Activated CD4-positive, alpha-beta memory T cell treated with anti-CD3 and anti-CD28 coated beads, Interleukin-2, amount 10 ng/mL, durations not matched to agents 7 days and 5 days (primary cell): Measurements from ENCODE around the gene PNKP. TPM values are rescaled to one million over a fixed set of nuclear protein-coding genes. Genes with fewer than 3 reads are reported as not detected.
A peak's percentile ranks its signal among the peaks of the same experiment; 100 is the strongest.

ENCODE experiments used
- CTCF ChIA-PET: fragments of 350-600 bp; sonication (Branson Sonifier 250); formaldehyde crosslinking; loops from one replicate; lab custom pipeline; 2021; ENCODE audit warnings: antibody characterized with exemption, inconsistent platforms; lab: Charles Lee
- POLR2A ChIA-PET: fragments of 350-600 bp; sonication (Branson Sonifier 250); formaldehyde crosslinking; loops from one replicate; lab custom pipeline; 2021; ENCODE audit warnings: antibody characterized with exemption; lab: Charles Lee
- DNase-seq: peaks from one replicate; pipeline ENCODE4 v3.0.0-alpha.2; 2020
- H3K27ac Mint-ChIP-seq: one replicate; pipeline ENCODE4 v1.8.0; 2021; ENCODE audit warnings: mild to moderate bottlenecking, mixed read lengths
- H3K27me3 Mint-ChIP-seq: one replicate; pipeline ENCODE4 v1.8.0; 2021; ENCODE audit warnings: mixed read lengths
- H3K36me3 Mint-ChIP-seq: one replicate; pipeline ENCODE4 v1.8.0; 2021; ENCODE audit warnings: low read depth, mixed read lengths
- H3K4me1 Mint-ChIP-seq: one replicate; pipeline ENCODE4 v1.8.0; 2021; ENCODE audit warnings: mixed read lengths
- H3K4me3 Mint-ChIP-seq: one replicate; pipeline ENCODE4 v1.8.0; 2021; ENCODE audit warnings: mild to moderate bottlenecking, mixed read lengths
- H3K9me3 Mint-ChIP-seq: one replicate; pipeline ENCODE4 v1.8.0; 2021; ENCODE audit warnings: mixed read lengths
- total RNA-seq, 2 experiments: library from RNA; stranded (reverse); gene quantifications; one replicate each; pipeline ENCODE4 v1.2.3, GENCODE V29; 2021

The PNKP gene
- total RNA-seq: 100 to 1,000 TPM; 121 to 129 TPM

DNA sequence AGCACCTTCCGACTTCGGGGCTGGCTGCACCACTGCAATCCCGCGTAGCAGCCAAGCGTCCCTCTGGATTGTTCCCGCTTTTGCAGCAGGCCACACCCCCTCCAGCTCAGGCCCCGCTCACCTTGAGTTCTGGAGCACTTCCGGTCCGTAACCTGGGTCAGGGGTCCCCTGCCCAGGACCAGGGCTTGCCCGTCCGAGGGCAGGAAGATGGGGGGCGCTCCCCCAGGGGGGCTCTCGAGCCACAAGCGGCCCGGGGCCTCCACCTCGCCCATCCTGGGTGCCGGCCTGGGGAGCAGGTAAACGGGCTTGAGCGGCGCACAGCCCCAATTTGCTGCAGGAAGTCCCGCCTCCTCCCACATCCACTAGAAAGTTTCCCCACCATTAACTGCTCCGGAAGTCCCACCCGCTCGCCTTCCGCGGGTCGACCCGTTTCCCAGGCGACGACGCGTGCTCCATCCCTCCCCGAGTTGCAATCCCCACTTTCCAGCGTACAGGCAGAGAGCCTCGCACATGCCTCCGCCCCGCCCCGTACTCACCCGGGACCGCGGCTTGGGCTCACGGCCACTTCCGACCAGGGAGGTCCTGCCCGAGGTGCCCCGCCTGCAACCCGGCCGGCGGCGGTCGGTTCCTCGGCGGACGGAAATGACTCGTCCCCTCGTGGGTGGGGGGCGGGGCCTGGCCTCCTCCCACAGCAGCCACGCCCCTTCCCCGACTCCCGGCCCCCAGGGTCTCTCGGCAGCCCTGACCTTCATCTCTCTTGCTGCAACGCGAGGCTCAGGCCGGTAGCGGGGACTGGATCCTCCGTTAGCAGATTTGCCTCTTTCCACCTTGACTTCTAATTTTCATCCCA, at the start of gene PNKP:
PNKP (minus strand) TSS at position 644 of the 850 bp plus-strand sequence; CDS start at position 272, 372 bp downstream.
- peaks cover 43% of the 10 kb centered on the region for H3K36me3 Mint-ChIP-seq
- peaks cover 51% of the 10 kb centered on the region for H3K4me1 Mint-ChIP-seq
- ChIA-PET POLR2A (interaction anchor here (0.6 to 4.9 kb wide), 11 partner anchors 9 to 332 kb away, joined by 3 to 48 read pairs (median 5); partner anchors contain the start of genes AKT1S1, ATF5, FUZ and NUP62), CTCF (interaction anchor here (0.5 to 1.0 kb wide), 5 partner anchors 10 to 387 kb away, joined by 3 to 5 read pairs (median 3); partner anchors contain the start of genes AKT1S1, PTOV1 and TBC1D17)
- H3K27me3 Mint-ChIP-seq: no peaks in the 10 kb centered on the region
- no peaks in the 10 kb centered on the region for H3K9me3 Mint-ChIP-seq
- peak; percentile 93 for DNase-seq
- peak within 1 kb of the TSS; percentile 100 for H3K4me3 Mint-ChIP-seq
- no peak within 1 kb of the TSS for H3K27ac Mint-ChIP-seq

DNA sequence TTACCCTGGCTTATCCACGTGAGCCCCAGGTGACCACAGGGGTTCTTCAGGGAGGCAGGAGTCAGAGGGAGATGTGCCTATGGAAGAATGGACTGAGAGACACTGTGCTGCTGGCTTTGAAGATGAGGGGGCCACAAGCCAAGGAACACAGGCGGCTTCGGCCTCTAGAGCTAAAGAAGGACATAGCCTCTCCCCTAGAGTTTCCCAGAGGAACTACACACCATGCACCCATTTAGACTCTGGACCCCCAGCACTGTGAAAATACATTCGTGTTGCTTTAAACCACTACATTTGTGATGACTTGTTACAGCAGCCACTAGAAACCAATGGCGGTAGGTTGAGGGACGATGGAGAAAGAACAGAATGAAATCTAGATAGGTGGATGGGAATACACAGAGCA, 47.9 kb upstream of the PNKP start:
- H3K4me1 Mint-ChIP-seq: peaks cover 46% of the 10 kb centered on the region
- no peak overlapping the region for H3K4me3 Mint-ChIP-seq
- no peak for DNase-seq
- CTCF ChIA-PET: no interaction called here
- no peaks in the 10 kb centered on the region for H3K9me3 Mint-ChIP-seq
- no peak overlapping the region for H3K27ac Mint-ChIP-seq
- POLR2A ChIA-PET: no interaction called here
- H3K27me3 Mint-ChIP-seq: no peaks in the 10 kb centered on the region
- H3K36me3 Mint-ChIP-seq: peaks cover 70% of the 10 kb centered on the region

DNA sequence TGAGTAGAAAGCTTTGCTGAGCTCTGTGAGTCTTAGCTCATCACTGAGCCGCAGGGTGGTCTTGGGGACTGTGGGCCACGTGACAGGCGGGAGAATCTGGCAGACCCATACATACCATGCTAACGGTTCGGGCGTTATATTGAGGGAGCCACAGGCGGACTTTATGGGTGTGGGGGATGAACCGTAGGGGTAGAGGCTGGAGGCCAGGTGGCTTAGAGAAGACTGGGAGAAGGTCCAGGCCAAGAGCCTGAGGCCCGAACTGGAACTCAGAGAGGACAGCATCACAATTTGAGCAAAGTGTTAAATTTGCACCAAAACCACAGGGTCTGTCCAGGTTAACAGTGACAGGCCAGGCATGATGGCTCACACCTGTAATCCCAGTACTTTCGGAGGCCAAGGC, 46.3 kb upstream of the PNKP start:
- POLR2A ChIA-PET: interaction anchor here (0.6 to 1.3 kb wide), 3 partner anchors 14 to 420 kb away, joined by 3 to 4 read pairs (median 3); partner anchors contain the start of gene IL4I1
- H3K9me3 Mint-ChIP-seq: no peaks in the 10 kb centered on the region
- no peak for DNase-seq
- H3K4me3 Mint-ChIP-seq: no peak overlapping the region
- CTCF ChIA-PET: interaction anchor here (1.1 kb wide), 1 partner anchor 14 kb away, joined by 3 read pairs; no protein-coding TSS in a partner anchor
- no peaks in the 10 kb centered on the region for H3K27me3 Mint-ChIP-seq
- H3K4me1 Mint-ChIP-seq: peaks cover 43% of the 10 kb centered on the region
- H3K36me3 Mint-ChIP-seq: peaks cover 77% of the 10 kb centered on the region
- no peak overlapping the region for H3K27ac Mint-ChIP-seq

DNA sequence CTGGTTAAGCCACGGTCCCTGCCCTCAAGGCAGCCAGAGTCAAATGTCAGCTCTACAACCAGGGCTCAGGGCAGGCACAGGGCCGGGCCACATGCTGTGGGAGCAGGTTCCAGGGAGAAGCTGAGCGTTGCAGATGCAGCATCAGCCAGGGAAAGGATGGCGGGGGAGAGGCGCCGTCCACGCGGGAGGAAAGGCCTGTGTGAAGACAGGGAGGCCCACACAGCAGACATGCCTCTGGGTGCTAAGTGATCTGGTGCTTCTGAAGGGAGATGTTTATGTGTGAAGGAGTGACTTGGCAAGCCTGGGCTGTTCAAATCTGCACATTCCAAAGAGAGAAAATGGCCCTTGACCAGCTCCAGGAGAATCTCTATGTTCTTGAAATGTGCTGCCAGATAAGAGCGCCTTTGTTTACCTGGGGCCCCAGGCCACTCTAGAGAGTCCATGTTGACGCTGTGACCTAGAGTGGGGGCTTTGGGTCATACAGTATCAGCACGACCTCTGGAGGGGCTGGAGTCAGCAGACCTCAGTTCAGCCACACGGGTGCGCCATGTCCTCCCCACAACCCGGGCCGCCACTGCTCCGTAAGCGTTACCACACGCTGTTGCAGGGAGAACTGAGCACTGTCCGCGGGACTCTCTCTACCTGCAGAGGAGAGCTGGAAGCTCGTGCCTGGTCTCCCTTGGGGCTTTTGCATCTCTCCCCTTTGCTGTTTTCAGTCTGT, 45.7 kb upstream of the PNKP start:
- CTCF ChIA-PET: interaction anchor here (1.6 kb wide), 1 partner anchor 223 kb away, joined by 3 read pairs; no protein-coding TSS in a partner anchor
- Mint-ChIP-seq H3K4me1 (peaks cover 43% of the 10 kb centered on the region), H3K4me3 (no peak overlapping the region)

DNA sequence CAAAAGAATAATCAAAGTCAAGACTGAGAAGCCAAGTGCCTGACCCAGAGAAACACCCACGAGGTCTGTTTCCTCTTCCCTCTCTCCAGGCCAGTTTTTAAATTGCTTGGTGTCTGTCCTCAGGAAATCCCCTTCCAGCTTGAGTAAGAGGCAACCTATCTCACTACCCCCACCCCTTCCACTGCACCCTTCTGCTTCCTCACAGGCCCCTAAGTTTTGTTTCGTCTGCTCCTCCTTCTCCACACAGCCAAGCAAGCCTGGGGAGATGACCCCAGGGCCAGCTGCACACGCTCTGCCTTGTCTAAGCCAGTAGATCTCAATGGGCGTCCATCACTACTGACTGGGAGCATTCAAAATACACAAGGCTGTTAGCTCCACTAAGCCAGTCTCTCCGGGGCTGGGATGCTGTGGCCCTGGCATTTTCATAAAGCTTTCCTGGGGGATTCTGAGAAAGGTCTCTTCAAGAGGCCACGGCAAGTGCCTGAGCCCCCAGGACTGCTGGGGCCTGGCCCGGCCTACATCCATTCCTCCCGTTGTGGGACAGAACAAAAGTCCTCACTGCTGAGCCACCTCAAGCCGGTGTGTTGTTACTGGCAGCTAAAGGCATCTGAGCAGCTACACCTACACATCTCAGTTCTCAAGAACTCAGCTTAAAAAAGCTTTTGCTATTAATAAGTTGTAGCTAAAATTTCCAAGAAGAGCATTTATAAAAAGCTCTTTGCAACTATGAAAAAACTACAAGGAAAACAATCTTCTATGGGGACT, 44.2 kb upstream of the PNKP start:
- peaks cover 46% of the 10 kb centered on the region for H3K4me1 Mint-ChIP-seq
- H3K4me3 Mint-ChIP-seq: no peak overlapping the region
- ChIA-PET POLR2A (interaction anchor here (0.9 to 2.7 kb wide), 6 partner anchors 8 to 58 kb away, joined by 3 to 23 read pairs (median 4); partner anchors contain the start of genes ATF5 and NUP62), CTCF (interaction anchor here (0.6 to 1.6 kb wide), 4 partner anchors 21 to 224 kb away, joined by 3 read pairs; partner anchors contain the start of gene VRK3)
- DNase-seq: no peak
- H3K27me3 Mint-ChIP-seq: no peaks in the 10 kb centered on the region
- H3K36me3 Mint-ChIP-seq: peaks cover 79% of the 10 kb centered on the region
- H3K27ac Mint-ChIP-seq: peak overlapping the region; percentile 71
- no peaks in the 10 kb centered on the region for H3K9me3 Mint-ChIP-seq

More for the DNA sequence above, 45.7 kb upstream of the PNKP start:
- Mint-ChIP-seq H3K27ac (peak overlapping the region; percentile 9), H3K27me3 (no peaks in the 10 kb centered on the region), H3K9me3 (no peaks in the 10 kb centered on the region), H3K36me3 (peaks cover 78% of the 10 kb centered on the region)
- DNase-seq: no peak
- POLR2A ChIA-PET: interaction anchor here (0.8 to 2.7 kb wide), 3 partner anchors 15 to 16 kb away, joined by 3 to 23 read pairs (median 4); partner anchors contain the start of genes ATF5, IL4I1 and NUP62

DNA sequence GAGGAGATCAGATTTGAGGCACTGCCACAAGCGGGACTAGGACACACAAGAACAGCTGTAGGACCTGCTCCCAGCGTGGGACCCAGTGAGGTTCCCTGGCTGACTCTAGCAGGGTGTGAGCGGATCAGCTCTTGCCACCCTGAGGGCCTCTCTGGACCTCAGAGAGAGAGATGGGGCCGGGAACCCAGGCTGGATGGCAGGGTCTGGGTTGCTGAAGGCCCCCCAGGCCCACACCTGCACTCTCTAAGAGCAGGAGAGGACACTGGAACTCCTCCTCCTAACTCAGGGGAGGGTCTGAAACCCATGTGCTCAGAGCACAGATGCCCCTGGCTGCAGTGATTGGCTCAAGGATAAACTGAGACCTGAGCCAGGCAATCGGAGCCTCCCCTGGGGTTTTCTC, 42.8 kb upstream of the PNKP start:
- POLR2A ChIA-PET: interaction anchor here (1.3 kb wide), 1 partner anchor 18 kb away, joined by 4 read pairs; the partner anchor contains the start of gene ATF5
- peaks cover 52% of the 10 kb centered on the region for H3K4me1 Mint-ChIP-seq
- CTCF ChIA-PET: no interaction called here
- H3K4me3 Mint-ChIP-seq: no peak overlapping the region
- peaks cover 77% of the 10 kb centered on the region for H3K36me3 Mint-ChIP-seq
- no peaks in the 10 kb centered on the region for H3K9me3 Mint-ChIP-seq
- no peak for DNase-seq
- H3K27me3 Mint-ChIP-seq: no peaks in the 10 kb centered on the region
- H3K27ac Mint-ChIP-seq: no peak overlapping the region

DNA sequence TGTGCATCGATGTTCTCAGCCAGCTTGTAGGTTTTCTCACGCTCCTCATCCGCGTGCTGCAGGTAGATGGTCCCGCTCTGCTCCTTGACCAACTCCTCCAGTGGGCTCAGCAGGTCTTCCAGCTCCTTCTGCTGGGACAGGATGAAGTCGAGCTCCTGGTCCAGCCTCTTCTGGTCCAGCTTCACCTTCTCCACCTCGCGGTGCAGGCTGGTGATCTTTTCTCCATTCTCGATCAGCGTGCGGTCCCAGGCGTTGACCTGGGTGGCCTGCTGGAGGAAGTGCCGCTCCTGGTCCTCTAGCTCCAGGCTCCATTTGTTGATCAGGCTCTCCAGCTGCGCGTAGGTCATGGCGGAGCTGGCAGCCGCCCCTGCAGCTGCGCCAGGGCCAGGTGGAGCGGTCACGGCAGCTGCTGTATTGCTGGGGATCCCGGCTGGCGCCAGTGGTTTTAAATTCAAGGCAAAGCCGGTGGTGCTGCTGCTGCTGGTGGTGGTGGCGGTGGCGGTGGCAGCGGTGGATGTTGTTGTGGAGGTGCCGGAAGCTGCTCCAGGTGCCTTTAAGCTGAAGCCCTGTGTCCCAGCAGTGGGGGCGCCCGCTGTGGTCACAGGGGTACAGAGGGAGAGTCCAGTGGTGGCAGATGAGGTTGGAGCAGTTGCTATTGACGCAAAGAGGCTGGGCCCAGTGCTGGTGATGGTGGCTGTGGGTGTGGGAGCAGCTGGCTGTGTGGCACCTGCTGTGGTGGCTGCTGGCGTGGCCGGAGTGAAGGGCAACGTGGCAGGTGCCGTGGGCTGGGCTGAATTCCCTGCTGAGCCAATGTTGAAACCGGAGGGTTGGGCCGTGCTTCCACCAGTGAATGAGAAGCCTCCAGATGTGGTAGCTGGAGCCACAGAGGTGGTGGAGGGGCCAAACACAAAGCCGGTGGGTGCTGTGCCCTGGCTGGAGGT, 41.4 kb upstream of the PNKP start:
- peaks cover 51% of the 10 kb centered on the region for H3K4me1 Mint-ChIP-seq
- H3K9me3 Mint-ChIP-seq: no peaks in the 10 kb centered on the region
- H3K27ac Mint-ChIP-seq: no peak overlapping the region
- H3K4me3 Mint-ChIP-seq: no peak overlapping the region
- peaks cover 65% of the 10 kb centered on the region for H3K36me3 Mint-ChIP-seq
- ChIA-PET CTCF (no interaction called here), POLR2A (interaction anchor here (0.7 to 1.4 kb wide), 4 partner anchors 11 to 96 kb away, joined by 3 to 4 read pairs (median 4); partner anchors contain the start of genes ATF5 and FUZ)
- DNase-seq: no peak
- no peaks in the 10 kb centered on the region for H3K27me3 Mint-ChIP-seq

DNA sequence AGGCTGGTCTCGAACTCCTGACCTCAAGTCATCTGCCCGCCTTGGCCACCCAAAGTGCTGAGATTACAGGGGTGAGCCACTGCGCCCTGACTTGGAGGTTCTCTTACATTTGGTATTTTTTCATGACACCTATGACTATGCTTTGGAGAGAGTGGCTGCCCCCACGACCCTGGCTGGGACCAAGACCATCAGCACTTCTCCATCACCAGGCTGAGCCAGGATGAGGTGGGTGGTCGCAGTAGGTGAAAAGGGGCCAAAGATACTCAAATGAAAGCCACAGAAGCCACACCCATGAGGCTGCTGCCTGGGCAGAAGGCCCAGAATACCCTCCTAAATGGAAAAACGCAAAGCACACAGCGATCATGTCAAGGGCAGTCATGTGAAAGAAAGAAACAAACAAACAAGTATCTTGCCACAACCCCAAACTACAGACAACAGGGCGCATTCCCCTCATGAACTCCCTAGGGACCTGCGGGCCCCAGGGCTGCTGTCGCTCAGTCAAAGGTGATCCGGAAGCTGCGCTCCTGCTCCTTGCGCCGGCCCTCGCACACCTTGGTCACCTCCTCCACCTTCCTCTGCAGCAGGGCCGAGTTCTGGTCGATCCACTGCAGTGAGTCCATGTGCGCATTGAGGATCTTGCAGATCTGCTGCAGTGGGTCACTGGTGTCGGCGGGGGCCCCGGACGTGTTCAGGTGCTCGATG, 40.5 kb upstream of the PNKP start:
- ChIA-PET POLR2A (interaction anchor here (1.2 kb wide), 1 partner anchor 95 kb away, joined by 3 read pairs; the partner anchor contains the start of gene FUZ), CTCF (no interaction called here)
- peaks cover 46% of the 10 kb centered on the region for H3K4me1 Mint-ChIP-seq
- H3K4me3 Mint-ChIP-seq: no peak overlapping the region
- H3K27ac Mint-ChIP-seq: no peak overlapping the region
- no peaks in the 10 kb centered on the region for H3K9me3 Mint-ChIP-seq
- no peaks in the 10 kb centered on the region for H3K27me3 Mint-ChIP-seq
- DNase-seq: no peak
- peaks cover 56% of the 10 kb centered on the region for H3K36me3 Mint-ChIP-seq

DNA sequence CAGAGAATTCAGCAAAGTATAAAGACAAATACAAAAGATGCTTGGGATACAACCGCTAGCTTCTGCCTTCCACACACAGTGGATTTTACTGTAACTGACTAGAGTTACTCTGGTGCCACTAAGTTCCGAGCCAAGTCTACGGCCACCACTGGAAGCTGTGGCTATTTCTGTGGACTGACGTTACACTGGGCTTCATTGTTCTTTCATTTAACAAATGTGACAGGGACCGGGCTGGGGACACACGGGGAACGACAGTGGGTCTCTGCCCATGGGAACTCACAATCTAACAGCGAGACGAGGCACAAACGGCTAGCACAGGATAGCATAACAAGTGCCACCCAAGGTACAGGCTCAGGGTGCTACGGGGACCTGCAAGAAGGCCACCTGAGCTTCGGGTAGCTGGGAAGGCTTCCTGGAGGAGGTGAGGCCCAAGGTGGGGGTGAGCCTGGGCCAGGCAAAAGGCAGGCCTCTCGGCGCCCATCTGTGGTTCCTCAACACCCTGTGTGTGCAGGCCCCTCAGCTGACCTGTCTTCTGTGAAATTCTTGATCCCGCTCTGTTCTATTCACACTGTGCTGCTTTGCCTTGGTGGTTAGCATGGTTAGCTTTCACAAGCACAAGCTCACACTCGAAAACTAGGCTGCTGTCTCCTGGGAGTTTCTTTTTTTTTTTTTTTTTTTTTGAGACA, 39.6 kb upstream of the PNKP start:
- Mint-ChIP-seq H3K4me1 (peaks cover 41% of the 10 kb centered on the region), H3K27me3 (no peaks in the 10 kb centered on the region), H3K27ac (no peak overlapping the region), H3K36me3 (peaks cover 50% of the 10 kb centered on the region), H3K4me3 (no peak overlapping the region), H3K9me3 (no peaks in the 10 kb centered on the region)
- POLR2A ChIA-PET: no interaction called here
- CTCF ChIA-PET: no interaction called here
- DNase-seq: no peak

DNA sequence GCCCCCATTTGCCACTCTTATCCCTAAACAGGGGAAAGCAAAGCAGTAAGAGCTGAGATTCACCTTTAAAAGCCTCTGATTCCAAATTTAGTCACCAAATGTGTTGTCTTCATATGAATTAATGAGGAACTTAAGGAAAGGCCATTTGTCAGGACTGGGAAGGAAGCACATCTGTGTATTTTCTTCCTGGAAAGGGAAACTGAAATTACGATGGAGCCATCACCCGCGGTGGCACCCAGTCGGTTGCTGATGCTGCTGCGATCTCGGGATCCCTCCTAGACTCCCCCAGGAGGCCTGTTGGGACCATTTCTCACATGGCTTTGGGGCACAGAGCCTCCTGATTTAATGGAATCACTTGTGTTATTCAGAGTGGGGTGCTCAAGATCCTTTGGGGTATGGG, 36.8 kb upstream of the PNKP start:
- Mint-ChIP-seq H3K36me3 (peaks cover 32% of the 10 kb centered on the region), H3K4me1 (peaks cover 27% of the 10 kb centered on the region), H3K27me3 (no peaks in the 10 kb centered on the region), H3K4me3 (no peak overlapping the region), H3K9me3 (no peaks in the 10 kb centered on the region), H3K27ac (no peak overlapping the region)
- ChIA-PET POLR2A (no interaction called here), CTCF (no interaction called here)
- DNase-seq: no peak
